Measurements from ENCODE around the gene SLC26A11.
"Not testable (repeated sequence)": the region's sequence is repeated elsewhere in the genome, so short reads cannot be mapped to it uniquely, and the experiment has no call there.

SLC26A11 gene

DNA sequence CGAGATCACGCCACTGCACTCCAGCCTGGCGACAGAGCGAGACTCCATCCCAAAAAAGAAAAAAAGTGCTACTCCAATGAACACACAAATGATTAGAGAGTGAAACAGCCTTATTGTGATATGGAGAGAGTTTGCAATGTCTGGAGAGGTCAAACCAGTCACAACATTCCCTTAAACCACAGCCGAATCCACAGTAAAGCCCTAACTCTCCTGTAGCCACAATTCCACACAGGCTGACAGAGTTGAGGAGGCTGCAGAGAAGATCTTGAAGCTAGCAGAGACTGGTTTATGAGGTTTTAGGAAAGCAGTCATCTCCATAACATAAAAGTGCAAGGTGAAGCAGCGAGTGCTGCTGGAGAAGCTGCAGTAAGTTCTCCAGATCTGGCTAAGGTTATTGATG lies 47.2 kb downstream of the SLC26A11 start:
- peaks cover 24% of the 10 kb centered on the region for H3K4me1 ChIP-seq (ENCODE audit: control insufficient read depth, low read depth, low read length)
- peaks cover 5% of the 10 kb centered on the region for H3K36me3 ChIP-seq (ENCODE audit: control insufficient read depth, low read depth, low read length)
- no peak overlapping the region for H3K27ac ChIP-seq (ENCODE audit: low read length)

GRCh38 chr17:80268427-80268826 lies 48.2 kb downstream of the SLC26A11 start:
- Histone ChIP-seq H3K9me3 (ENCODE audit: control insufficient read depth, low read depth, low read length) (no peaks in the 10 kb centered on the region), H3K9ac (ENCODE audit: low read length) (no peak overlapping the region), H3K27me3 (ENCODE audit: control insufficient read depth, insufficient read depth, low read length) (no peaks in the 10 kb centered on the region), H3K4me1 (ENCODE audit: control insufficient read depth, low read depth, low read length) (peaks cover 16% of the 10 kb centered on the region), H3K4me3 (ENCODE audit: low read length) (no peak overlapping the region), H3K27ac (ENCODE audit: low read length) (no peak overlapping the region), H3K36me3 (ENCODE audit: control insufficient read depth, low read depth, low read length) (peaks cover 5% of the 10 kb centered on the region)

More for the DNA sequence above, 47.2 kb downstream of the SLC26A11 start:
- Histone ChIP-seq H3K9ac (ENCODE audit: low read length) (no peak overlapping the region), H3K9me3 (ENCODE audit: control insufficient read depth, low read depth, low read length) (no peaks in the 10 kb centered on the region), H3K4me3 (ENCODE audit: low read length) (no peak overlapping the region), H3K27me3 (ENCODE audit: control insufficient read depth, insufficient read depth, low read length) (no peaks in the 10 kb centered on the region)

GRCh38 chr17:80269405-80269807 lies 49.2 kb downstream of the SLC26A11 start:
- Histone ChIP-seq H3K27ac (ENCODE audit: low read length) (no peak overlapping the region), H3K4me1 (ENCODE audit: control insufficient read depth, low read depth, low read length) (peaks cover 14% of the 10 kb centered on the region), H3K27me3 (ENCODE audit: control insufficient read depth, insufficient read depth, low read length) (no peaks in the 10 kb centered on the region), H3K36me3 (ENCODE audit: control insufficient read depth, low read depth, low read length) (peaks cover 5% of the 10 kb centered on the region), H3K4me3 (ENCODE audit: low read length) (no peak overlapping the region), H3K9me3 (ENCODE audit: control insufficient read depth, low read depth, low read length) (no peaks in the 10 kb centered on the region), H3K9ac (ENCODE audit: low read length) (no peak overlapping the region)

DNA sequence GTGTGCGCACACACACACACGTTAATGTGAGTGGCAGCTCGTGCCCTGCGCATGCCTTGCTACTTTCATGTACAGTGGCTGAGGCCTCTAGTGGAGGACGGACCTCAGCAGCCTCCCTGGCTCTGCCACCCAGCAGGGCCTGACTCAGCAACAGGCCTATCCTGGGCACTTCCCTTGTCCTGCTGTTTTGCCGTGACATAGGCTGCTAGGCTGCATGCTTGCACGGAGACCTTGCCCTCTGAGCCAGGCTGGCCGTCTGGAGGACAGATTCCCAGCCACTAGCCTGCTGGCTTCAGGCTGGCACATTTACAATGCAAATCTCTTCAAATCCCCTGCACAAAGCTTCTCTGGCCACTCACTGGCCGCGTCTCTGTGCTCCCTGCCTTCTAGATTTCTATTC lies 49.9 kb downstream of the SLC26A11 start:
- peak overlapping the region; percentile 1 for H3K4me3 ChIP-seq (ENCODE audit: low read length)
- H3K36me3 ChIP-seq (ENCODE audit: control insufficient read depth, low read depth, low read length), result peaks cover 5% of the 10 kb centered on the region
- no peaks in the 10 kb centered on the region for H3K27me3 ChIP-seq (ENCODE audit: control insufficient read depth, insufficient read depth, low read length)
- H3K27ac ChIP-seq (ENCODE audit: low read length), result no peak overlapping the region
- H3K9ac ChIP-seq (ENCODE audit: low read length), result no peak overlapping the region
- H3K9me3 ChIP-seq (ENCODE audit: control insufficient read depth, low read depth, low read length), result no peaks in the 10 kb centered on the region
- peaks cover 14% of the 10 kb centered on the region for H3K4me1 ChIP-seq (ENCODE audit: control insufficient read depth, low read depth, low read length)

GRCh38 chr17:80270836-80271235 lies 50.6 kb downstream of the SLC26A11 start:
- Histone ChIP-seq H3K27ac (ENCODE audit: low read length) (no peak overlapping the region), H3K27me3 (ENCODE audit: control insufficient read depth, insufficient read depth, low read length) (no peaks in the 10 kb centered on the region), H3K4me1 (ENCODE audit: control insufficient read depth, low read depth, low read length) (peaks cover 14% of the 10 kb centered on the region), H3K4me3 (ENCODE audit: low read length) (peak overlapping the region; percentile 1), H3K9ac (ENCODE audit: low read length) (no peak overlapping the region), H3K9me3 (ENCODE audit: control insufficient read depth, low read depth, low read length) (no peaks in the 10 kb centered on the region), H3K36me3 (ENCODE audit: control insufficient read depth, low read depth, low read length) (peaks cover 5% of the 10 kb centered on the region)

DNA sequence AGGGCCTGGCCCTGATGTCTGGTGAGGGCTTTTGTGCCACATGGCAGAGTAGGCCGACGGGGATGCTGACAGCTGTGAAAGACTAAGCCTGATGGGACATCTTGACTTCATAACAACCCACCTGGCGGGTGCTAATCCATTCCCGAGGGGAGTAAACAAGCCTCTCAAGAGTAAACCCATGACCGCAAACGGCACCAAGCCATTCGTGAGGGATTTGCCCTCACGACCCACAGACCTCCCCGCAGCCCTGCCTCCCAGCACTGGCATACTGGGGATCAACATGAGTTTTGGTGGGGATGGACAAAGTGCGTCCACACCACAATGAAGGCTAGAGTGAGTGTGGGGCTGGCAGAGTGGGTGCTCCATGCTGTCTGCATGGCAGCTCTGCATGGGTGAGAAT lies 52.1 kb downstream of the SLC26A11 start:
- no peak overlapping the region for H3K9ac ChIP-seq (ENCODE audit: low read length)
- no peaks in the 10 kb centered on the region for H3K27me3 ChIP-seq (ENCODE audit: control insufficient read depth, insufficient read depth, low read length)
- no peak overlapping the region for H3K4me3 ChIP-seq (ENCODE audit: low read length)
- H3K9me3 ChIP-seq (ENCODE audit: control insufficient read depth, low read depth, low read length), result no peaks in the 10 kb centered on the region
- H3K27ac ChIP-seq (ENCODE audit: low read length), result no peak overlapping the region
- peaks cover 5% of the 10 kb centered on the region for H3K36me3 ChIP-seq (ENCODE audit: control insufficient read depth, low read depth, low read length)
- peaks cover 14% of the 10 kb centered on the region for H3K4me1 ChIP-seq (ENCODE audit: control insufficient read depth, low read depth, low read length)

- Histone ChIP-seq H3K9ac (ENCODE audit: low read length) (no peak overlapping the region), H3K27ac (ENCODE audit: low read length) (no peak overlapping the region), H3K9me3 (ENCODE audit: control insufficient read depth, low read depth, low read length) (no peaks in the 10 kb centered on the region), H3K36me3 (ENCODE audit: control insufficient read depth, low read depth, low read length) (peaks cover 4% of the 10 kb centered on the region), H3K4me1 (ENCODE audit: control insufficient read depth, low read depth, low read length) (peaks cover 14% of the 10 kb centered on the region), H3K4me3 (ENCODE audit: low read length) (no peak overlapping the region), H3K27me3 (ENCODE audit: control insufficient read depth, insufficient read depth, low read length) (no peaks in the 10 kb centered on the region)
These were observed 54.1 kb downstream of the SLC26A11 start for GRCh38 chr17:80274331-80274730.

GRCh38 chr17:80274871-80275449 lies 54.7 kb downstream of the SLC26A11 start:
- peaks cover 9% of the 10 kb centered on the region for H3K4me1 ChIP-seq (ENCODE audit: control insufficient read depth, low read depth, low read length)
- H3K27ac ChIP-seq (ENCODE audit: low read length), result no peak overlapping the region
- no peak overlapping the region for H3K9ac ChIP-seq (ENCODE audit: low read length)
- no peaks in the 10 kb centered on the region for H3K9me3 ChIP-seq (ENCODE audit: control insufficient read depth, low read depth, low read length)
- no peaks in the 10 kb centered on the region for H3K27me3 ChIP-seq (ENCODE audit: control insufficient read depth, insufficient read depth, low read length)
- H3K4me3 ChIP-seq (ENCODE audit: low read length), result no peak overlapping the region
- no peaks in the 10 kb centered on the region for H3K36me3 ChIP-seq (ENCODE audit: control insufficient read depth, low read depth, low read length)

GRCh38 chr17:80275857-80276256 lies 55.6 kb downstream of the SLC26A11 start:
- not testable (repeated sequence) for H3K9me3 ChIP-seq (ENCODE audit: control insufficient read depth, low read depth, low read length); H3K36me3 ChIP-seq (ENCODE audit: control insufficient read depth, low read depth, low read length); H3K27ac ChIP-seq (ENCODE audit: low read length); H3K4me1 ChIP-seq (ENCODE audit: control insufficient read depth, low read depth, low read length); H3K27me3 ChIP-seq (ENCODE audit: control insufficient read depth, insufficient read depth, low read length); H3K4me3 ChIP-seq (ENCODE audit: low read length); H3K9ac ChIP-seq (ENCODE audit: low read length)

- Histone ChIP-seq H3K9ac (ENCODE audit: low read length) (no peak overlapping the region), H3K9me3 (ENCODE audit: control insufficient read depth, low read depth, low read length) (no peaks in the 10 kb centered on the region), H3K27me3 (ENCODE audit: control insufficient read depth, insufficient read depth, low read length) (no peaks in the 10 kb centered on the region), H3K27ac (ENCODE audit: low read length) (no peak overlapping the region), H3K4me3 (ENCODE audit: low read length) (no peak overlapping the region), H3K4me1 (ENCODE audit: control insufficient read depth, low read depth, low read length) (no peaks in the 10 kb centered on the region), H3K36me3 (ENCODE audit: control insufficient read depth, low read depth, low read length) (no peaks in the 10 kb centered on the region)
These were observed 57.8 kb downstream of the SLC26A11 start for GRCh38 chr17:80277751-80278671.

GRCh38 chr17:80279895-80280294 lies 59.7 kb downstream of the SLC26A11 start:
- H3K9ac ChIP-seq (ENCODE audit: low read length), result no peak overlapping the region
- H3K27ac ChIP-seq (ENCODE audit: low read length), result no peak overlapping the region
- no peaks in the 10 kb centered on the region for H3K36me3 ChIP-seq (ENCODE audit: control insufficient read depth, low read depth, low read length)

GRCh38 chr17:80281516-80281915 lies 61.3 kb downstream of the SLC26A11 start:
- no peaks in the 10 kb centered on the region for H3K4me1 ChIP-seq (ENCODE audit: control insufficient read depth, low read depth, low read length)
- H3K4me3 ChIP-seq (ENCODE audit: low read length), result no peak overlapping the region
- H3K36me3 ChIP-seq (ENCODE audit: control insufficient read depth, low read depth, low read length), result no peaks in the 10 kb centered on the region
- no peak overlapping the region for H3K9ac ChIP-seq (ENCODE audit: low read length)
- no peaks in the 10 kb centered on the region for H3K9me3 ChIP-seq (ENCODE audit: control insufficient read depth, low read depth, low read length)
- no peaks in the 10 kb centered on the region for H3K27me3 ChIP-seq (ENCODE audit: control insufficient read depth, insufficient read depth, low read length)
- H3K27ac ChIP-seq (ENCODE audit: low read length), result no peak overlapping the region

More at GRCh38 chr17:80279895-80280294, 59.7 kb downstream of the SLC26A11 start:
- Histone ChIP-seq H3K4me1 (ENCODE audit: control insufficient read depth, low read depth, low read length) (no peaks in the 10 kb centered on the region), H3K9me3 (ENCODE audit: control insufficient read depth, low read depth, low read length) (no peaks in the 10 kb centered on the region), H3K4me3 (ENCODE audit: low read length) (no peak overlapping the region), H3K27me3 (ENCODE audit: control insufficient read depth, insufficient read depth, low read length) (no peaks in the 10 kb centered on the region)
